ENCODE data around the gene IMMP2L. TPM values are rescaled to one million over a fixed set of nuclear protein-coding genes. Genes with fewer than 3 reads are reported as not detected.

IMMP2L gene
- total RNA-seq, 1 experiment from 2014 or later = 13.6 TPM

GRCh38 chr7:111026806-111027205 lies 535.5 kb downstream of the IMMP2L start (continued):
- TF ChIP-seq SMAD4 (CRISPR knock-in tag; IDR thresholded peaks at IDR 0.05) (no peak), GTF2I (CRISPR knock-in tag; conservative IDR thresholded peaks at IDR 0.05) (no peak)

GRCh38 chr7:111026343-111026742 lies 535.9 kb downstream of the IMMP2L start:
- H3K27ac Mint-ChIP-seq = peak overlapping the region; percentile 67
- no peak for ATAC-seq

More at GRCh38 chr7:111026343-111026742, 535.9 kb downstream of the IMMP2L start:
- Mint-ChIP-seq H3K36me3 (peaks cover 5% of the 10 kb centered on the region), H3K4me1 (peaks cover 48% of the 10 kb centered on the region), H3K9me3 (peaks cover 6% of the 10 kb centered on the region), H3K4me3 (no peak overlapping the region), H3K27me3 (ENCODE audit: low read depth) (no peaks in the 10 kb centered on the region)
- CTCF ChIA-PET = no interaction called here
- POLR2A ChIA-PET = no interaction called here
- TF ChIP-seq EMX1 (CRISPR knock-in tag; IDR thresholded peaks at IDR 0.05) (no peak), OVOL2 (CRISPR knock-in tag; IDR thresholded peaks at IDR 0.05; ENCODE audit: borderline replicate concordance) (no peak), USF2 (CRISPR knock-in tag; IDR thresholded peaks at IDR 0.05) (no peak), ZNF121 (CRISPR knock-in tag; IDR thresholded peaks at IDR 0.05) (no peak), GABPB1 (CRISPR knock-in tag; IDR thresholded peaks at IDR 0.05) (no peak), GRHL2 (CRISPR knock-in tag; IDR thresholded peaks at IDR 0.05; ENCODE audit: insufficient replicate concordance, severe bottlenecking) (no peak), ZMAT4 (CRISPR knock-in tag; IDR thresholded peaks at IDR 0.05) (no peak), TEAD1 (CRISPR knock-in tag; IDR thresholded peaks at IDR 0.05) (no peak), AFF4 (CRISPR knock-in tag; IDR thresholded peaks at IDR 0.05; ENCODE audit: borderline replicate concordance) (no peak), FOXJ3 (CRISPR knock-in tag; IDR thresholded peaks at IDR 0.05; ENCODE audit: borderline replicate concordance) (no peak), PRRX2 (CRISPR knock-in tag; IDR thresholded peaks at IDR 0.05) (no peak), SMAD3 (CRISPR knock-in tag; IDR thresholded peaks at IDR 0.05; ENCODE audit: borderline replicate concordance) (no peak), ZNF532 (CRISPR knock-in tag; IDR thresholded peaks at IDR 0.05; ENCODE audit: borderline replicate concordance) (no peak)
- DNase-seq (ENCODE audit: low spot score) = no peak

All from WTC11 (cell line).